Panc1 (cell line): Measurements from ENCODE around the gene AKAP9. TPM values are rescaled to one million over a fixed set of nuclear protein-coding genes. Genes with fewer than 3 reads are reported as not detected.

ENCODE experiments used
- ATAC-seq: fragments of 200-7000 bp; cut with Tn5 transposase; 2 replicates; pipeline ENCODE4 v1.9.1; 2020; ENCODE audit warnings: mild to moderate bottlenecking, moderate library complexity
- BruUV-seq: library from RNA; stranded (reverse); fragments of 400-500 nt; replicated peaks from 2 replicates; lab custom pipeline; 2021; lab: Mats Ljungman, UMichigan
- CTCF ChIA-PET: fragments of 300-600 bp; sonication (Branson Sonifier 250); formaldehyde crosslinking; loops from one replicate; lab custom pipeline; 2022; ENCODE audit warnings: antibody characterized with exemption; lab: Charles Lee
- POLR2A ChIA-PET: fragments of 300-600 bp; sonication (Branson Sonifier 250); formaldehyde crosslinking; loops from one replicate; lab custom pipeline; 2022; ENCODE audit warnings: antibody characterized with exemption; lab: Charles Lee
- DNase-seq: peaks from one replicate; pipeline ENCODE4 v3.0.0-alpha.2; 2010; ENCODE audit warnings: low read depth, low spot score
- H3K27ac ChIP-seq: 2 replicates; pipeline ENCODE4 v1.5.1; 2011; ENCODE audit warnings: mild to moderate bottlenecking, low read length, inconsistent platforms
- H3K27me3 ChIP-seq: fragments of 200-500 bp; sonication (Bioruptor generic); 2 replicates; pipeline ENCODE4 v1.6.0; 2014; ENCODE audit warnings: low read length, inconsistent platforms; ENCODE audit not compliant: control insufficient read depth, insufficient read depth
- H3K36me3 ChIP-seq: fragments of 200-500 bp; sonication (Bioruptor generic); 2 replicates; pipeline ENCODE4 v1.5.1; 2014; ENCODE audit warnings: inconsistent platforms, mild to moderate bottlenecking, low read length, moderate library complexity; ENCODE audit not compliant: control insufficient read depth, insufficient read depth
- H3K4me1 ChIP-seq: 2 replicates; pipeline ENCODE4 v1.5.1; 2011; ENCODE audit warnings: inconsistent platforms, mild to moderate bottlenecking, low read length, moderate library complexity; ENCODE audit not compliant: control insufficient read depth, insufficient read depth
- H3K4me3 ChIP-seq, 2 experiments: 2 replicates each; pipeline ENCODE4 v1.5.1; 2011 to 2012; ENCODE audit warnings: low read depth in 2 of 2, low read length in 2 of 2, mild to moderate bottlenecking in 2 of 2, inconsistent platforms in 1 of 2, moderate library complexity in 1 of 2
- H3K9me3 ChIP-seq: fragments of 200-500 bp; sonication (Bioruptor generic); 2 replicates; pipeline ENCODE4 v1.5.1; 2014; ENCODE audit warnings: low read depth, mild to moderate bottlenecking, inconsistent platforms, low read length, moderate library complexity; ENCODE audit not compliant: control insufficient read depth, insufficient read depth
- CTCF ChIP-seq: fragments of 450-650 bp; IDR thresholded peaks from 2 replicates; pipeline ENCODE4 v1.5.1; 2017; ENCODE audit warnings: mild to moderate bottlenecking
- POLR2AphosphoS5 ChIP-seq: IDR thresholded peaks from 2 replicates; pipeline ENCODE4 v1.6.1; 2012; ENCODE audit warnings: mild to moderate bottlenecking, low read depth, low read length, moderate library complexity
- REST ChIP-seq, 2 experiments: IDR thresholded peaks; 2 replicates each; pipeline ENCODE4 v1.6.1; 2011 to 2012; ENCODE audit warnings: low read depth in 2 of 2, control low read depth in 1 of 2, low read length in 1 of 2, mild to moderate bottlenecking in 1 of 2, moderate library complexity in 1 of 2; ENCODE audit not compliant: insufficient read depth in 1 of 2
- SIN3A ChIP-seq: IDR thresholded peaks from 2 replicates; pipeline ENCODE4 v1.6.1; 2012; ENCODE audit warnings: low read depth, mild to moderate bottlenecking, low read length, moderate library complexity, borderline replicate concordance; ENCODE audit not compliant: insufficient read depth
- TCF7L2 ChIP-seq: IDR thresholded peaks from 2 replicates; pipeline ENCODE4 v1.6.1; 2011; ENCODE audit warnings: mild to moderate bottlenecking, low read depth, low read length, inconsistent platforms
- in situ Hi-C: cut with HindIII; loops from 2 replicates; pipeline ENCODE4 v1.10.0; 2016; ENCODE audit warnings: low sequenced_read_pairs, low pct_unique_long_range_greater_than_20kb
- intact Hi-C: fragments of 100-400 bp; cut with micrococcal nuclease; formaldehyde crosslinking; loops from one replicate; pipeline ENCODE4 v1.10.0; 2022; ENCODE audit not compliant: unreplicated experiment
- total RNA-seq: library from RNA; stranded (reverse); gene quantifications from one replicate; pipeline ENCODE4 v1.2.1, GENCODE V29; 2021; ENCODE audit not compliant: unreplicated experiment

The AKAP9 gene
- total RNA-seq, 1 experiment from 2014 or later: 31.6 TPM

DNA sequence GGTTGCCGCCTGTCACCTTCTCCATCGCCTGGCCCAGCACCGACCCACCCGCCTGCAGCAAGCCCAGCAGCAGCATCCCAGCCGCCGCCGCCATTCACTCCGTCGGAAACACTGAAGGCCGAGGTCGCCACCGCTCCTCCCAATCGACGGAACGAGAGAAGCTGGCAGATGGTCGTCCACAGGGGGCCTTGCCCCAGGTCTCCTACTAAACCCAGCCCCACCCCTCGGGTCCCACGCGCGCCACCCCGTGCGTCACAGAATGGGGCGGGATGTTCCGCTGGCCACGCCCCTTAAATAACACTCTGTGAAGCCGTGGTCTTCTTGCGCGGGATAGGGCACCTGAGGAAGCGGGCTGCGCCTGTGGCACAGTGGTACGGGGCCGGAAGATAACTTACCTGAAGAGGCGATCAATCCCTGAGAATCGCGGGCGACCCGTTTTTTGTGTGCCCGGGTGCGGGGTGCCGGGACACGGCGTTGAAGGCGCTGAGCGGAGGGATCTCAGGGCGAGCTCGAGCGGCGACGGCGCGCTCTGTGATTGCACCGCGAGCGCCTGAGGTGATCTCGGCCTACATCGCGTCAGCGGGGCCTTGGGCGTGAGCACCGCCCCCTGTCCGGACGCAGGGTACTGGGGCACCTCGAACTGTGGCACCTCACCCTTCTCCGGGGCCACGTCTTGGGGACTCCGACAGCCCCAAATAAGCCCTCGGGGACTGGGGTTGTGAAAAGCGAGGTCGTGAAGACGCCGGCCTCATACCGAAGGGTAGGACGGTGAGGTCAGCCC lies 193.8 kb downstream of the AKAP9 start, which contains the start of gene CYP51A1:
CYP51A1 (minus strand) TSS at position 207 of the 781 bp plus-strand sequence; CDS start at position 94, 113 bp downstream.
- peak within 1 kb of the TSS; percentile 91 to 93 for H3K4me3 ChIP-seq
- no TSS peak for BruUV-seq
- CTCF ChIA-PET: interaction anchor here (0.7 kb wide), 1 partner anchor 256 kb away, joined by 3 read pairs; no protein-coding TSS in a partner anchor
- H3K9me3 ChIP-seq: no peaks in the 10 kb centered on the region
- POLR2A ChIA-PET: interaction anchor here (0.6 kb wide), 1 partner anchor 19 kb away, joined by 4 read pairs; no protein-coding TSS in a partner anchor
- peak; percentile 83 for TF ChIP-seq POLR2AphosphoS5
- 0 out of 2 replicates have a peak, but pooled peaks have one; percentile 13 for TF ChIP-seq SIN3A
- no peak for TF ChIP-seq CTCF
- no peak for TF ChIP-seq REST (IDR thresholded peaks at IDR 0.05; ENCODE audit: insufficient read depth in 1 of 2, low read depth in 2 of 2, low read length in 1 of 2)
- peak; percentile 80 for TF ChIP-seq TCF7L2
- H3K27ac ChIP-seq: peak within 1 kb of the TSS; percentile 90
- no peaks in the 10 kb centered on the region for H3K27me3 ChIP-seq
- in situ Hi-C loops (no loop called here), intact Hi-C loops (loop anchor here (10.0 kb wide), 1 partner anchor 310 kb away; the partner anchor contains the start of gene GATAD1)
- H3K4me1 ChIP-seq: peaks cover 18% of the 10 kb centered on the region
- peak; percentile 94 for ATAC-seq
- DNase-seq: peak; percentile 81
- H3K36me3 ChIP-seq: peaks cover 10% of the 10 kb centered on the region

- DNase-seq (peak; percentile 27), ATAC-seq (no peak)
- peaks cover 18% of the 10 kb centered on the region for H3K4me1 ChIP-seq
- intact Hi-C loops (loop anchor here (10.0 kb wide), 1 partner anchor 310 kb away; the partner anchor contains the start of gene GATAD1), in situ Hi-C loops (no loop called here)
- no peaks in the 10 kb centered on the region for H3K9me3 ChIP-seq
- no peaks in the 10 kb centered on the region for H3K27me3 ChIP-seq
- peaks cover 3% of the 10 kb centered on the region; the same call in 1 of the 2 replicates for H3K36me3 ChIP-seq
- H3K4me3 ChIP-seq: peak overlapping the region; percentile 91 to 93
- TF ChIP-seq SIN3A: no peak
- TF ChIP-seq TCF7L2: no peak
- no peak for TF ChIP-seq REST (IDR thresholded peaks at IDR 0.05; ENCODE audit: insufficient read depth in 1 of 2, low read depth in 2 of 2, low read length in 1 of 2)
- TF ChIP-seq POLR2AphosphoS5: no peak
- TF ChIP-seq CTCF: no peak
- peak overlapping the region; percentile 90 for H3K27ac ChIP-seq
- BruUV-seq: TSS peak; percentile 98
- ChIA-PET CTCF (no interaction called here), POLR2A (no interaction called here)
Observed at GRCh38 chr7:92135052-92135889, 194.6 kb downstream of the AKAP9 start.
